SK-N-SH (cell line): ENCODE measurements around the gene PDS5A. TPM values are rescaled to one million over a fixed set of nuclear protein-coding genes. Genes with fewer than 3 reads are reported as not detected.
"Not testable (repeated sequence)": the region's sequence is repeated elsewhere in the genome, so short reads cannot be mapped to it uniquely, and the experiment has no call there.

Experiments used
- CTCF ChIA-PET: fragments of 300-600, 350-600 bp; formaldehyde crosslinking; extraction: SDS; loops from one replicate; lab custom pipeline; 2021; lab: Yijun Ruan, JAX
- POLR2A ChIA-PET: fragments of 350-600 bp; sonication (Branson Sonifier 250); formaldehyde crosslinking; extraction: SDS; loops from one replicate; lab custom pipeline; 2020; ENCODE audit warnings: antibody characterized with exemption, inconsistent platforms; lab: Yijun Ruan, JAX
- DNase-seq: peaks from one replicate; pipeline ENCODE4 v3.0.0; 2012
- H2AFZ ChIP-seq: fragments of 200-600 bp; sonication (generic); 2 replicates; pipeline ENCODE4 v1.8.1; 2016; ENCODE audit warnings: antibody characterized with exemption, mild to moderate bottlenecking, low read depth
- H3F3A ChIP-seq: fragments of 200-600 bp; sonication (generic); replicated peaks from 2 replicates; pipeline ENCODE3; 2016; ENCODE audit warnings: antibody characterized with exemption, mild to moderate bottlenecking; ENCODE audit not compliant: insufficient read depth
- H3K27ac ChIP-seq, 2 experiments: fragments of 200-500 bp in 1 of 2; fragments of 200-600 bp in 1 of 2; sonication (Bioruptor generic) in 1 of 2; sonication (generic), shearing (Covaris generic) in 1 of 2; 2 replicates each; pipeline versions ENCODE4 v1.5.1 to v1.6.1; 2014 to 2016; ENCODE audit warnings: low read depth in 2 of 2, inconsistent platforms in 1 of 2, low read length in 1 of 2, mild to moderate bottlenecking in 1 of 2, mixed read lengths in 1 of 2
- H3K27me3 ChIP-seq: fragments of 200-600 bp; sonication (generic), shearing (Covaris generic); 2 replicates; pipeline ENCODE4 v1.6.1; 2016; ENCODE audit warnings: mixed run types; ENCODE audit not compliant: insufficient read depth
- H3K36me3 ChIP-seq, 2 experiments: fragments of 200-500 bp in 1 of 2; fragments of 200-600 bp in 1 of 2; sonication (Bioruptor generic) in 1 of 2; sonication (generic) in 1 of 2; replicated peaks in 1 of 2; 2 replicates each; pipeline versions ENCODE3 to v1.5.1; 2014 to 2016; ENCODE audit warnings: low read length in 1 of 2, mild to moderate bottlenecking in 1 of 2; ENCODE audit not compliant: insufficient read depth in 2 of 2, control insufficient read depth in 1 of 2
- H3K4me1 ChIP-seq, 2 experiments: fragments of 200-500 bp in 1 of 2; fragments of 200-600 bp in 1 of 2; sonication (Bioruptor generic) in 1 of 2; sonication (generic), shearing (Covaris generic) in 1 of 2; 2 replicates each; pipeline versions ENCODE4 v1.5.1 to v1.6.1; 2014 to 2016; ENCODE audit warnings: low read depth in 1 of 2, low read length in 1 of 2, mixed run types in 1 of 2; ENCODE audit not compliant: insufficient read depth in 2 of 2, control insufficient read depth in 1 of 2
- H3K4me2 ChIP-seq: fragments of 200-600 bp; sonication (generic), shearing (Covaris generic); 2 replicates; pipeline ENCODE4 v1.6.1; 2017; ENCODE audit warnings: mixed run types
- H3K4me3 ChIP-seq, 2 experiments: fragments of 200-500 bp in 1 of 2; fragments of 200-600 bp in 1 of 2; sonication (Bioruptor generic) in 1 of 2; sonication (generic), shearing (Covaris generic) in 1 of 2; 2 replicates each; pipeline versions ENCODE4 v1.5.1 to v1.8.1; 2014 to 2016; ENCODE audit warnings: low read depth in 2 of 2, inconsistent platforms in 1 of 2, low read length in 1 of 2, mild to moderate bottlenecking in 1 of 2, mixed read lengths in 1 of 2, moderate library complexity in 1 of 2
- H3K79me2 ChIP-seq: fragments of 200-600 bp; sonication (generic); 2 replicates; pipeline ENCODE4 v1.8.1; 2017; ENCODE audit warnings: mild to moderate bottlenecking; ENCODE audit not compliant: insufficient read depth
- H3K9ac ChIP-seq: fragments of 200-600 bp; sonication (generic); 2 replicates; pipeline ENCODE4 v1.6.1; 2017; ENCODE audit warnings: mixed run types
- H3K9me2 ChIP-seq: fragments of 200-600 bp; sonication (generic); 2 replicates; pipeline ENCODE4 v1.6.1; 2017; ENCODE audit warnings: mixed run types
- H3K9me3 ChIP-seq: fragments of 200-600 bp; sonication (generic); 2 replicates; pipeline ENCODE4 v1.6.1; 2017; ENCODE audit warnings: mixed run types, mild to moderate bottlenecking, moderate library complexity
- H4K20me1 ChIP-seq: fragments of 200-600 bp; sonication (generic); 2 replicates; pipeline ENCODE4 v1.6.1; 2017; ENCODE audit warnings: mild to moderate bottlenecking, mixed run types; ENCODE audit not compliant: insufficient read depth
- EP300 ChIP-seq, 2 experiments: IDR thresholded peaks; 2 replicates each; pipeline versions ENCODE4 v1.4.0 to v1.6.1; 2012; ENCODE audit warnings: borderline replicate concordance in 1 of 2, low read depth in 1 of 2, low read length in 1 of 2
- FOXM1 ChIP-seq: IDR thresholded peaks from 2 replicates; pipeline ENCODE4 v1.4.0; 2012; ENCODE audit warnings: low read depth, mild to moderate bottlenecking
- GABPA ChIP-seq: IDR thresholded peaks from 2 replicates; pipeline ENCODE4 v1.4.0; 2012; ENCODE audit warnings: low read depth, mild to moderate bottlenecking
- MEF2A ChIP-seq: IDR thresholded peaks from 2 replicates; pipeline ENCODE4 v1.4.0; 2012; ENCODE audit warnings: low read depth, borderline replicate concordance
- NFIC ChIP-seq: IDR thresholded peaks from 2 replicates; pipeline ENCODE4 v1.4.0; 2012; ENCODE audit warnings: borderline replicate concordance
- NRF1 ChIP-seq: IDR thresholded peaks from 2 replicates; pipeline ENCODE4 v1.6.1; 2012; ENCODE audit warnings: low read depth, mild to moderate bottlenecking, low read length
- RAD21 ChIP-seq: IDR thresholded peaks from 2 replicates; pipeline ENCODE4 v1.6.1; 2012; ENCODE audit warnings: mild to moderate bottlenecking, low read length
- RFX5 ChIP-seq: IDR thresholded peaks from 2 replicates; pipeline ENCODE4 v1.6.1; 2012; ENCODE audit warnings: mild to moderate bottlenecking, improper control_type of control experiment, low read length
- SIN3A ChIP-seq: IDR thresholded peaks from 2 replicates; pipeline ENCODE4 v1.6.1; 2012; ENCODE audit warnings: low read depth, mild to moderate bottlenecking, low read length, moderate library complexity, borderline replicate concordance
- TAF1 ChIP-seq: IDR thresholded peaks from 2 replicates; pipeline ENCODE4 v1.6.1; 2012; ENCODE audit warnings: low read depth, mild to moderate bottlenecking, low read length, moderate library complexity, borderline replicate concordance
- TCF12 ChIP-seq: IDR thresholded peaks from 2 replicates; pipeline ENCODE4 v1.4.0; 2012
- TEAD4 ChIP-seq: IDR thresholded peaks from 2 replicates; pipeline ENCODE4 v1.4.0; 2012; ENCODE audit warnings: mild to moderate bottlenecking, borderline replicate concordance; ENCODE audit not compliant: insufficient read depth
- YY1 ChIP-seq: IDR thresholded peaks from 2 replicates; pipeline ENCODE4 v1.4.0; 2012; ENCODE audit warnings: low read depth, mild to moderate bottlenecking
- WGBS: methylation state at CpG from one replicate; pipeline ENCODE4 v1.1.6; 2017; ENCODE audit warnings: low lambda C conversion rate; 5-methylcytosine and 5-hydroxymethylcytosine counted together
- polyA plus RNA-seq, 3 experiments: library from polyadenylated mRNA; depleted of rRNA; stranded (reverse); fragments of >200 nt; gene quantifications; 2 replicates each; pipeline ENCODE4 v1.2.3, GENCODE V29; 2012
- TF ChIP-seq, protein P1 (sequence below): fragments of 150-350 bp; IDR thresholded peaks from 2 replicates; pipeline ENCODE4 v1.6.1; 2016; ENCODE audit warnings: mild to moderate bottlenecking, low read depth, low read length
- TF ChIP-seq, protein P2 (sequence below): fragments of 200-600 bp; sonication (generic); IDR thresholded peaks from 2 replicates; pipeline ENCODE4 v1.6.1; 2017; ENCODE audit warnings: antibody characterized with exemption, mild to moderate bottlenecking, moderate library complexity
- TF ChIP-seq, protein P3 (sequence below): fragments of 150-350 bp; IDR thresholded peaks from 2 replicates; pipeline ENCODE4 v1.6.1; 2017; ENCODE audit warnings: antibody characterized with exemption, low read length, low read depth, borderline replicate concordance
- TF ChIP-seq, protein P4 (sequence below): IDR thresholded peaks from 2 replicates; pipeline ENCODE4; 2012

Gene PDS5A
- polyA plus RNA-seq, 1 of the 3 experiments (the other 2 are of a cell fraction): 14.1 TPM

DNA sequence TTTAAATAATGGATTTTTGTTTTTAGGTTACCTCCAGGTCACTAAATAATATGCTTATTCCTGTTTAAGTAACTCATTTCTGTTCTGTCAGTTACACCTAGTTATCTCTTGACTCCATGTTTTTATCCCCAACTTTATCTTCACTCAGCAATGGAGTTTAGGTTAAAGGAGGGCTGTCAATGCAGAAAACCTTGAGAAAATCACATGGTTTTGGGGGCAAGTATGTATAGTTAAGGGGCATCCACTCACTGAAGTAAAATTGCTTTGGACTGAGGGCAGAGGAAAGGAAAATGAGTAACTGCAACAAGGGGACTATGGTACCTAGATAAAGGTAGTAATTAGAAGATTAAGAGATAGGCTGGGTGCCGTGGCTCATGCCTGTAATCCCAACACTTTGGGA lies 192.6 kb downstream of the PDS5A start:
- peaks cover 20 to 29% of the 10 kb centered on the region in 2 experiments for H3K36me3 ChIP-seq
- H3K27me3 ChIP-seq: no peaks in the 10 kb centered on the region
- peaks cover 26% of the 10 kb centered on the region for H3F3A ChIP-seq
- 90% methylated on average over 1 of the region's 1 CpG for WGBS
- POLR2A ChIA-PET: no interaction called here
- no peak overlapping the region for H3K4me2 ChIP-seq
- H3K79me2 ChIP-seq: no peaks in the 10 kb centered on the region
- H4K20me1 ChIP-seq: no peaks in the 10 kb centered on the region
- H3K9ac ChIP-seq: no peak overlapping the region
- no peaks in the 10 kb centered on the region for H3K9me3 ChIP-seq
- no peak overlapping the region for H3K27ac ChIP-seq
- H3K9me2 ChIP-seq: no peaks in the 10 kb centered on the region
- no peak overlapping the region for H3K4me3 ChIP-seq
- H2AFZ ChIP-seq: no peak overlapping the region
- H3K4me1 ChIP-seq: no peaks in the 10 kb centered on the region
- CTCF ChIA-PET: no interaction called here
- TF ChIP-seq EP300 (IDR thresholded peaks at IDR 0.05; ENCODE audit: borderline replicate concordance in 1 of 2, low read depth in 1 of 2, low read length in 1 of 2): no peak
- no peak for TF ChIP-seq SIN3A
- no peak for TF ChIP-seq TAF1
- TF ChIP-seq YY1: no peak
- TF ChIP-seq NFIC: no peak
- TF ChIP-seq RFX5: no peak
- no peak for TF ChIP-seq NRF1
- no peak for TF ChIP-seq TEAD4
- TF ChIP-seq FOXM1: no peak
- no peak for TF ChIP-seq TCF12
- no peak for TF ChIP-seq GABPA
- TF ChIP-seq RAD21: no peak
- no peak for TF ChIP-seq MEF2A
- TF ChIP-seq, protein P1, sequence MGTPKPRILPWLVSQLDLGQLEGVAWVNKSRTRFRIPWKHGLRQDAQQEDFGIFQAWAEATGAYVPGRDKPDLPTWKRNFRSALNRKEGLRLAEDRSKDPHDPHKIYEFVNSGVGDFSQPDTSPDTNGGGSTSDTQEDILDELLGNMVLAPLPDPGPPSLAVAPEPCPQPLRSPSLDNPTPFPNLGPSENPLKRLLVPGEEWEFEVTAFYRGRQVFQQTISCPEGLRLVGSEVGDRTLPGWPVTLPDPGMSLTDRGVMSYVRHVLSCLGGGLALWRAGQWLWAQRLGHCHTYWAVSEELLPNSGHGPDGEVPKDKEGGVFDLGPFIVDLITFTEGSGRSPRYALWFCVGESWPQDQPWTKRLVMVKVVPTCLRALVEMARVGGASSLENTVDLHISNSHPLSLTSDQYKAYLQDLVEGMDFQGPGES: no peak
- TF ChIP-seq, protein P2, sequence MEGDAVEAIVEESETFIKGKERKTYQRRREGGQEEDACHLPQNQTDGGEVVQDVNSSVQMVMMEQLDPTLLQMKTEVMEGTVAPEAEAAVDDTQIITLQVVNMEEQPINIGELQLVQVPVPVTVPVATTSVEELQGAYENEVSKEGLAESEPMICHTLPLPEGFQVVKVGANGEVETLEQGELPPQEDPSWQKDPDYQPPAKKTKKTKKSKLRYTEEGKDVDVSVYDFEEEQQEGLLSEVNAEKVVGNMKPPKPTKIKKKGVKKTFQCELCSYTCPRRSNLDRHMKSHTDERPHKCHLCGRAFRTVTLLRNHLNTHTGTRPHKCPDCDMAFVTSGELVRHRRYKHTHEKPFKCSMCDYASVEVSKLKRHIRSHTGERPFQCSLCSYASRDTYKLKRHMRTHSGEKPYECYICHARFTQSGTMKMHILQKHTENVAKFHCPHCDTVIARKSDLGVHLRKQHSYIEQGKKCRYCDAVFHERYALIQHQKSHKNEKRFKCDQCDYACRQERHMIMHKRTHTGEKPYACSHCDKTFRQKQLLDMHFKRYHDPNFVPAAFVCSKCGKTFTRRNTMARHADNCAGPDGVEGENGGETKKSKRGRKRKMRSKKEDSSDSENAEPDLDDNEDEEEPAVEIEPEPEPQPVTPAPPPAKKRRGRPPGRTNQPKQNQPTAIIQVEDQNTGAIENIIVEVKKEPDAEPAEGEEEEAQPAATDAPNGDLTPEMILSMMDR: no peak
- TF ChIP-seq, protein P3, sequence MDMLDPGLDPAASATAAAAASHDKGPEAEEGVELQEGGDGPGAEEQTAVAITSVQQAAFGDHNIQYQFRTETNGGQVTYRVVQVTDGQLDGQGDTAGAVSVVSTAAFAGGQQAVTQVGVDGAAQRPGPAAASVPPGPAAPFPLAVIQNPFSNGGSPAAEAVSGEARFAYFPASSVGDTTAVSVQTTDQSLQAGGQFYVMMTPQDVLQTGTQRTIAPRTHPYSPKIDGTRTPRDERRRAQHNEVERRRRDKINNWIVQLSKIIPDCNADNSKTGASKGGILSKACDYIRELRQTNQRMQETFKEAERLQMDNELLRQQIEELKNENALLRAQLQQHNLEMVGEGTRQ: no peak
- TF ChIP-seq, protein P4, sequence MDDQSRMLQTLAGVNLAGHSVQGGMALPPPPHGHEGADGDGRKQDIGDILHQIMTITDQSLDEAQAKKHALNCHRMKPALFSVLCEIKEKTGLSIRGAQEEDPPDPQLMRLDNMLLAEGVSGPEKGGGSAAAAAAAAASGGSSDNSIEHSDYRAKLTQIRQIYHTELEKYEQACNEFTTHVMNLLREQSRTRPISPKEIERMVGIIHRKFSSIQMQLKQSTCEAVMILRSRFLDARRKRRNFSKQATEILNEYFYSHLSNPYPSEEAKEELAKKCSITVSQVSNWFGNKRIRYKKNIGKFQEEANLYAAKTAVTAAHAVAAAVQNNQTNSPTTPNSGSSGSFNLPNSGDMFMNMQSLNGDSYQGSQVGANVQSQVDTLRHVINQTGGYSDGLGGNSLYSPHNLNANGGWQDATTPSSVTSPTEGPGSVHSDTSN: no peak
- DNase-seq: no peak

DNA sequence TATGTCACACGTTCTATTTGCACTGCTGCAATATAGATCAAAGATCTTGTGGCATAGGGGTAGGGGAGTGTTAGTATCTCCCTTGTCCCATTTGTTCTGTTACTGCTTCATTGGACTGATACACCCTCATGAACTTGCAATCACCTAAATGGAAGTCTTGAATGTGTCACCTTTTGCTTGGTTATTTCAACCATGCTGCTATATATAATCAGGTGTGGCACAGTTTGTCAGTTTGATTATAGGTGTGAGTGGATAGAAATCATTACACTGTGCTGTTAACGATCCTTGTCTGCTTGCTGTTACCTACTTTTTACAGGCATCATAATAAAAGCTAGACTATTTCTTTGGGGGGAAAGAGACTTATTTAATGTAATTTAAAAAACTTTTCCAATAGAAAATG lies 195.7 kb downstream of the PDS5A start:
- H3K4me1 ChIP-seq, H3K9me2 ChIP-seq, POLR2A ChIA-PET, DNase-seq, H4K20me1 ChIP-seq, H2AFZ ChIP-seq, H3K4me2 ChIP-seq, H3K27me3 ChIP-seq, H3K4me3 ChIP-seq, H3K9me3 ChIP-seq, H3K27ac ChIP-seq, H3K79me2 ChIP-seq, CTCF ChIA-PET, H3K9ac ChIP-seq: not testable (repeated sequence)
- 98% methylated on average over 2 of the region's 2 CpGs for WGBS
- H3K36me3 ChIP-seq: peaks cover 49 to 60% of the 10 kb centered on the region in 2 experiments
- H3F3A ChIP-seq: peaks cover 16% of the 10 kb centered on the region
